NCI-H2081 (cell line): ENCODE data around the gene ALDH16A1.

Experiments
- DNase-seq, 2 experiments: peaks; one replicate each; lab custom pipeline; 2025; lab: John Stamatoyannopoulos, UW

Gene ALDH16A1

GRCh38 chr19:49488863-49489537, 36.0 kb downstream of the ALDH16A1 start:
- DNase-seq, result no peak

DNA sequence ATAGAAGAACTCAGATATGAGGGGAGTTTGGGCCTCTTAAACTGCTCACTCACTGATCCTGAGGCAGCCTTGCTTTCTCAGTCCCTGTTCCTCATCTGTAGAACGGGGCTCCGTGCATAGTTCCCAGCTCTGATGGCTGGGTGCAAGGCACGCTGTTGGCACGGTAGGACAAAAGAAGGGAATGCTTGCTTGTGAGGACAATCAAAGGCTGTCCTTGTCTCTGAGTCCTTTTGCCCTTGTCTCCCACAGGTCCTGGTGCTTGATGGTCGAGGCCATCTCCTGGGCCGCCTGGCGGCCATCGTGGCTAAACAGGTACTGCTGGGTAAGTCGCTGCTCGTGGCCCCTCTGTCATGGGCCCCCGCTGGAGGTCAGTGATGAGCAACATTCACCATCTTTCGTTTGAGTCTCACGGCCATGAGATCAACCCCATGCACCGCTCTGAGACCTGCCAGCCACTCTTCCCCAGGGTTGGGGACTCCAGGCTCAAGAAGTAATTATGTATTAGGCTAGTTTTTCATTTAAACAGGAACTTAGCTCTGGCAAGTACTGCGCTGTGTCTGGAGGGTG, 36.7 kb downstream of the ALDH16A1 start:
- no peak for DNase-seq

DNA sequence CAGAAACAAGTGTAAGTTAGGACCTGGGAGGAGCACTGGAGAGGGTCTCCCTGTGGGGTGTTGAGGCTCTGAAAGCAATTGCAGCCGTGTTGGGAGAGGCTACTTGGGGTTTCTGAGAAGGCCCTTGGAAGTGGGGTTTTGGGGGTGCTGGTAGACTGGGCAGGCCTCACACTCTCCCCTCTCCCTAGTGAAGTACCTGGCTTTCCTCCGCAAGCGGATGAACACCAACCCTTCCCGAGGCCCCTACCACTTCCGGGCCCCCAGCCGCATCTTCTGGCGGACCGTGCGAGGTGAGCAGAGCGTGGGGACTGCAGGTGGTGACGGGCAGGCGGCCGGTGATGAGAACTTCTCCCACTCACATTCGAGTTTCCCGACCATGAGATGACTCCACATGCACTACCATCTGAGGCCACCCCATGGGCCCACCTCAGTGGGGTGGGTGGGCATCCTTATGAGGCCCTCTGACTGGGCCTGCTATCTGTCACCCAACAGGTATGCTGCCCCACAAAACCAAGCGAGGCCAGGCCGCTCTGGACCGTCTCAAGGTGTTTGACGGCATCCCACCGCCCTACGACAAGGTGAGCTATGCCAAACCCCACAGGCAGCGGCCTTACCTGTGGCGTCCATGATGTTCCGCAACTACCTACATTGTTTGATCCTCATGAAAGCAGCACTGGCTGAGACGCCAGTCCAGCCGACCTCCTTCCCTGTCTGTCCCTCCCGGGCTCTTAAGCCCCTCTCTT, 37.4 kb downstream of the ALDH16A1 start:
- no peak for DNase-seq

DNA sequence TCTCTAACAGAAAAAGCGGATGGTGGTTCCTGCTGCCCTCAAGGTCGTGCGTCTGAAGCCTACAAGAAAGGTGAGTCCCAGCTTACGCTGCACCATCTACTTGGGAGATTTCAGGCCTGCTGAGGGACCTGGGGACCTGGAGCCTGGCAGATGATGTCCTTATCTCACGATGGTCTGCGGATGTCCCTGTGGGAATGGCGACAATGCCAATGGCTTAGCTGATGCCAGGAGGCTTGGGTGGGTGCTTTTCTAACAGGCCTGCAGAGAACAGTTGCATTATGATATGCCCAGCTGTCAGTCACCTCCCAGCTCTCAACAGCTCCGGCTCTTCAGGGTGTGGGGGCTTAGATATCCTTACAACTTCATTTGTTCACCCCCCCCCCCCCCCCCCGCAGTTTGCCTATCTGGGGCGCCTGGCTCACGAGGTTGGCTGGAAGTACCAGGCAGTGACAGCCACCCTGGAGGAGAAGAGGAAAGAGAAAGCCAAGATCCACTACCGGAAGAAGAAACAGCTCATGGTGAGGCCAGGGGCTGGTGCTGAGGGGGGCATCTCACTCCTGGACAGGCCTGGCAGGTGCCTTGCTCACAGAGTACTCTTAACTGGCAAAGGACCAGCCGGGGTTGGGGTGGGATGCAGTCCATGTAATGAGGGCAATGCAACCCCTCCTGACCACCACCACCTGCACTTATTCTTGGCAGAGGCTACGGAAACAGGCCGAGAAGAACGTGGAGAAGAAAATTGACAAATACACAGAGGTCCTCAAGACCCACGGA, 38.2 kb downstream of the ALDH16A1 start:
- DNase-seq, result no peak

DNA sequence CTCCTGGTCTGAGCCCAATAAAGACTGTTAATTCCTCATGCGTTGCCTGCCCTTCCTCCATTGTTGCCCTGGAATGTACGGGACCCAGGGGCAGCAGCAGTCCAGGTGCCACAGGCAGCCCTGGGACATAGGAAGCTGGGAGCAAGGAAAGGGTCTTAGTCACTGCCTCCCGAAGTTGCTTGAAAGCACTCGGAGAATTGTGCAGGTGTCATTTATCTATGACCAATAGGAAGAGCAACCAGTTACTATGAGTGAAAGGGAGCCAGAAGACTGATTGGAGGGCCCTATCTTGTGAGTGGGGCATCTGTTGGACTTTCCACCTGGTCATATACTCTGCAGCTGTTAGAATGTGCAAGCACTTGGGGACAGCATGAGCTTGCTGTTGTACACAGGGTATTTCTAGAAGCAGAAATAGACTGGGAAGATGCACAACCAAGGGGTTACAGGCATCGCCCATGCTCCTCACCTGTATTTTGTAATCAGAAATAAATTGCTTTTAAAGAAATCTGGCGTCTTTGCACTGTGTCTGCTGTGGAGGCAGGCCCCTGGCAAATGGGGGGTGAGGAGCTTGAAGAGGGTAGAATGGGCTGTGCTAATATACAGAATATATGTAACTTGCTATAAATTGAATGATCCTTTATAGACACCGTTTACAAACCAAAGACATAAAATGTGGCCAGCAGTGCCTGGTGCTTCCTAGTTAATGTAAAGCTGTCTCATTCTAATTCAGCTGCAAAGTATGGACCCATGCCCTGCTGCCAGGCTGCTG, 39.0 kb downstream of the ALDH16A1 start:
- DNase-seq, result no peak

DNA sequence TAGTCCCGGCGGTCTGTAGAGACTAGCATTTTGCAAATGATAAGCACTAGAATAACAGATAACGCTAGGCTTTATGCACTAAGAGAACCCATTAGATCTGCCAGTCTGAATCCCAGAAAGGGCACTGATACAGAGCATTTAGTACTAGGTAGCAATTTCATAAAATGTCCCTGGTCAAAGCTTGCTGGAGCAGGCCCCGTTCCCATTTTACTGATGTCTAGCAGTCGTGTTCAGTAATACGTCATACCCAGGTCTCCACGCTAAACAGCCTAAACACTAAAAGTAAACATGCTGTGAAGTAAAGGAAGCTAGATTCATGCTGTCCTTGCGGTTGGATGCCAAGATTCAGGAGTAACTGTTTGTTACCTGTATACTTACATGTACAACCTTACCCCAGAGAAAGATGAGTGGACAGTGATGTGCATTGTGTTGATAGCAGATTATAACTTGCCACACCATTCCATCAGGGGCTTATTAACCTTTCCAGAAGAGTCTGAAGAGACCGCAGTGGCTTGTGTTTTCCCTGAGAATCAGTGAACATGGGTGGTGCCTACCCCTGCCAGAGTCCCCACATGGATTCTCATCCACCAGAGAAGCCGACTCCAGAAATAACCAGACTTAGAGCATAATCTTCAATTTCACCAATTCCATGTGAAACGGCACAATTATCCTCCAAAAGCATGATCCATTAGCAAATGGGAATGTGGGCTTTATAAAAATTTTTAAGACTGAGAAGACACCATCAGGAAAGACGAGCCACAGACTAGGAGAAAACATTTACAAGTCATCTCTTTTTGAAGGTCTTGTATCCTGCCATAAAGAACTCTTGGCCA, 39.8 kb downstream of the ALDH16A1 start:
- peak in 1 of 2 experiments; percentile 36 for DNase-seq

DNA sequence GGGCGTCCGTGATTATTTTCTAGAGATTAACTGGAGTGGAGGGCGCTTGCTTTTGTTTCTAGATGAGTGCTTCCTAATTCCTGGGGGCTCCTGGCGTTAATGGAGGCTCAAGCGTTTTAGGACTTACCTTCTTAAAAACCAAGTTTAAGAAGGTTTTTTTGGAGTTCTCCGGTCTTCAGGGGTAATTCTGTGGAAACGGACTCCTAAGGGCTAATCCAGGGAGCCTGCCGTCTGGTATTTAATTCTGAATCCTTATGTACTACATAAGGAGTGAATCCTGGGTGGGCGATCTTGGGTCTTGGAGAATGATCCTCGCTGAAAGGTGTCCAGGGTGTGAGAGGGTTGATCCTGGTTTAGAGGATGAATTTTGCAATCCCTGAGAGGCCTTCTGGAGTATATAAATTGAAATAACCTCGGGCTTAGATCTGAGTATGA, 43.6 kb downstream of the ALDH16A1 start:
- no peak for DNase-seq

- DNase-seq, result peak; percentile 50 to 54
These were observed 44.2 kb downstream of the ALDH16A1 start for GRCh38 chr19:49497047-49497788.

DNA sequence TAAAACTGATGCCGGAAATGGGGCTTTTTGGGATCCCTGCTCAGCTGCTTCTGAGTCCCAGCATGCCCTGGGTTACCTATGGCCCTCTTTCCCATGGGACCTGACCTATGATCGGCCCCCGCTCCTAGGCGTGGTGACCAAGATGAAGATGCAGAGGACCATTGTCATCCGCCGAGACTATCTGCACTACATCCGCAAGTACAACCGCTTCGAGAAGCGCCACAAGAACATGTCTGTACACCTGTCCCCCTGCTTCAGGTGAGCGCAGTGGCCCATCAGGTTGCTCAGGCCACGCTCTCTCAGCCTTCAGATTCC, 44.7 kb downstream of the ALDH16A1 start:
- no peak for DNase-seq

DNA sequence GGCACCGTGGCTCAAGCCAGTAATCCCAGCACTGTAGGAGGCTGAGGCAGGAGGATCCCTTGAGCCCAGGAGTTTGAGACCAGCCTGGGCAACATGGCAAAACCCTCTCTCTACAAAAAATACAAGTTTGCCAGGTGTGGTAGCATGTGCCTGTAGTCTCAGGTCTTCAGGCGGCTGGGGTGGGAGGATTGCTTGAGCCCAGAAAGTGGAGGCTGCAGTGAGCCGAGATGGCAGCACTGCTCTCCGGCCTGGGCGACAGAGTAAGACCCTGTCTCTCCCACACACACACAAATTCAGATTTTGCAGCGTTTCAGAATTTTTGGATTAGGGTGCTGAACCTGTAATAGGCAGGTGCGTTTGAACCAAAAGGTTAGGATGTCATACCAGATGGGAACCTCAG, 45.5 kb downstream of the ALDH16A1 start:
- DNase-seq, result no peak

- DNase-seq, result no peak
These were observed 46.1 kb downstream of the ALDH16A1 start for GRCh38 chr19:49499030-49499670.

- peak; percentile 69 to 78 for DNase-seq
These were observed 50.0 kb downstream of the ALDH16A1 start for GRCh38 chr19:49502866-49503581.

DNA sequence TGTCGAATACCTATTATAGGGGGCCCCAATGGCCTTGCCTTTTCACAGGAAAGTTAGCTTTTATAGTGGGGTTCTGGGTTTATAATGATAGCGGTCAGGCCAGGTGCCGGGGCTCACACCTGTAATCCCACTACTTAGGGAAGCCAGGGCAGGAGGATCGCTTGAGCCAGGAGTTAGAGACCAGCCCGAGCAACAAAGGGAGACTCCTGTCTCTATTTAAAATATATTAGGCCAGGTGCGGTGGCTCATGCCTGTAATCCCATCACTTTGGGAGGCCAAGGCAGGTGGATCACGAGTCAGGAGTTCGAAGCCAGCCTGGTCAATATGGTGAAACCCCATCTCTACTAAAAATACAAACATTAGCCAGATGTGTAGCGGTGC, 50.5 kb downstream of the ALDH16A1 start:
- no peak for DNase-seq

DNA sequence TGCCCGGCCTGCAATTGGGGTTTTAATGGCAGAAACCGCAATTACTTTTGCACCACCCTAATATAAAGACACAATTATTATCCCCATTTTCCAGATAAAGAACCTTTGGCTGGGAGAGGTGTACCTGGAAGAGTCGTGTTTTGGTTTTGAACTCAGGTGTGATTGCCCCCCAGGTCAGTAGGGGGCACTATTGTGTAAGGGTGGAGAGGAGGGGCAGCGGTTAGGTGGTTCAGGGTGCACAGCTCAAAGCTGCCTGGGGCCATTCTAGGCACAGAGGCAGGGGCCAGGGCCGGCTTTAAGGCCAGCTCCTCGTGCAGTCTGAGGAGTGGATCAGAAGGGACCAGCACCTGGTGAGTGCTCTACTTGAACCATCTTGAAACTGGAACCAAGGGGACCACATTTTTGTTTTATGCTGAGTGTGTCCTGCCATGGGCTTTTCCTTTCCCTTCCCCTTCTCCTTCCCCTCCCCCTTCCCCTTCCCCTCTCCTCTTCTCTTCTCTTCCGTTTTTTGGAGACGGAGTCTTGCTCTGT, 53.6 kb downstream of the ALDH16A1 start:
- DNase-seq, result peak; percentile 58 to 68

- DNase-seq, result no peak
These were observed 54.9 kb downstream of the ALDH16A1 start for GRCh38 chr19:49507803-49508494.

- DNase-seq, result peak; percentile 44 to 69
These were observed 60.1 kb downstream of the ALDH16A1 start for GRCh38 chr19:49512970-49513745.

- DNase-seq, result no peak
These were observed 60.7 kb downstream of the ALDH16A1 start for GRCh38 chr19:49513746-49514118.
